Cardiac septum (tissue), 1 donor: Measurements from ENCODE around the gene TNFRSF19. TPM values are rescaled to one million over a fixed set of nuclear protein-coding genes. Genes with fewer than 3 reads are reported as not detected.

Source experiments
- DNase-seq: peaks from one replicate; pipeline ENCODE4 v3.0.0-alpha.2; 2020; ENCODE audit warnings: low spot score
- intact Hi-C: fragments of 100-400 bp; cut with DNase I; formaldehyde crosslinking; loops from one replicate; pipeline ENCODE4 v1.14.0; 2022
- total RNA-seq: library from RNA; stranded (reverse); fragmentation: NEBNext Ultra II Directional; extraction: Animal tissue kit (Norgen Biotek cat#: 25700); gene quantifications from one replicate; pipeline ENCODE4 v1.2.1, GENCODE V29; 2021
- donor health status: DM: no; HTN: no; CAD: no.

The TNFRSF19 gene
- total RNA-seq, 1 donor from 2014 or later: 20.0 TPM

DNA sequence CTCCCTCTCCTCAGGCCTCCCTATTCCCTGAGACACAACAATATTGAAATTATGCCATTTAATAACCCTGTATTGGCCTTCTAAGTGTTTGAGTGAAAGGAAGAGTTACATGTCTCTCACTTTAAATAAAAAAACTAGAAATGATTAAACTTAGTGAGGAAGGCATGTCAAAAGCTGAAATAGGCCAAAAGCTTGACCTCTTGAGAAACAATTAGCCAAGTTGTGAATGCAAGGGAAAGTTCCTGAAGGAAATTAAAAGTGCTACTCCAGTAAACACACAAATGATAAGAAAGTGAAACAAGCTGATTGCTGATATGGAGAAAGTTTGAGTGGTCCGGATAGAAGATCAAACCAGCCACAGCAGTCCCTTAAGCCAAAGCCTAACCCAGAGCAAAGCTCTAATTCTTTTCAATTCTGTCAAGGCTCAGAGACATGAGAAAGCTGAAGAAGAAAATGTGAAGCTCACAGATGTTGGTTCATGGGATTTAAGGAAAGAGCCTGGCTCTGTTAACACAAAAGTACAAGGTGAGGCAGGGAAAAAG lies 127.6 kb downstream of the TNFRSF19 start:
- no peak for DNase-seq
- intact Hi-C loops: no loop called here

DNA sequence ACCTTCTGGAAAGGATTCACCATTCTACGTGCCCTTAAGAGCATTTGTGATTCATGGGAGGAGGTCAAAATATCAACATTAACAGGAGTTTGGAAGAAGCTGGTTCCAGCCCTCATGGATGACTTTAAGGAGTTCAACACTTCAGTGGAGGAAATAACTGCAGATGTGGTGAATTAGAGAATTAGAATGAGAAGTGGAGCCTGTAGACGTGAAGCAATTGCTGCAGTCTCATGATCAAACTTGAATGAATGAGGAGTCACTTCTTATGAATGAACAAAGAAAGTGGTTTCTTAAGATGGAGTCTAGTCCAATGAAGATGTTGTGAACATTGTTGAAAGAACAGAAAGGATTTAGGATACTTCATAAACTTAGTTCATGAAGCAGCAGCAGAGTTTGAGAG lies 129.1 kb downstream of the TNFRSF19 start:
- no peak for DNase-seq
- intact Hi-C loops: no loop called here

DNA sequence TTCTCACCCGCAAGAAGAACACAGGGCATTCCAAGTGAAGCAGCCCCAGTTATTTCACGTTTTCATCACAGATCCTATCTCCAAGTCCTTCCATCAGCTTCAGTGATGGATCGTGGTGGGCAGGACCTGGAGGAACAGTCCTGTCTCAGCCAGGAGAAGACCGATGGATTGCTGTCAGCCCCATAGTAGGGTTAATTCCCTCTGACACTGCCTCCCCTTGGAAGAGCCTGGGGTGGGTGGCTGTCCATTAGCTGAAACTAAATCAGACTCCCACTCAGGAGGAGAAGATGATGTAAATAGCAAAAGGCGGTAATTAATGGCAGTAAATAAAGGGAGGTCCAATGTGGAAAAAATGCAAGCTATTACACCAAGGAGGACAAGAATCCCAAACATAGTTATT lies 131.0 kb downstream of the TNFRSF19 start:
- DNase-seq: no peak
- intact Hi-C loops: loop anchor here (5.0 to 10.0 kb wide), 3 partner anchors 44 to 326 kb away; no protein-coding TSS in a partner anchor

DNA sequence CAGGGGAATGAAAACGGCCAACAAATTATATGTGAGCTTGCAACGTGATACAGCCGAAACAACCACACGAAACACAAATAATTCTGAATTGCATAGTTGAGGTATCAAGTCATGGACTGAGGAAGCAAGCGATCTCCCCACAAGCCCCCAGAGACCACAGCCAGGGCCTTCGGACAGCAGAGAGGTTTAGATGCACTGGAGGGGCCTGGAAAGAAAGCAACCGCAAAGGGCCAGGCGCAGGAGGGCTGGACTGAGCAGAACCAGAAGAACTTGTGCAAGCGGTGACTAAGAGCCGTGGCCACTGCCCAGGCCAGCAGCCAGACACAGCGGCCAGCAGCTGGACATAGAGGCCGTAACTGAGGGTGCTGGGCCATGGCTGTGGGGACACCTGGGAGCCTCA lies 131.4 kb downstream of the TNFRSF19 start:
- intact Hi-C loops: loop anchor here (5.0 to 10.0 kb wide), 3 partner anchors 44 to 327 kb away; no protein-coding TSS in a partner anchor
- DNase-seq: peak; percentile 85

DNA sequence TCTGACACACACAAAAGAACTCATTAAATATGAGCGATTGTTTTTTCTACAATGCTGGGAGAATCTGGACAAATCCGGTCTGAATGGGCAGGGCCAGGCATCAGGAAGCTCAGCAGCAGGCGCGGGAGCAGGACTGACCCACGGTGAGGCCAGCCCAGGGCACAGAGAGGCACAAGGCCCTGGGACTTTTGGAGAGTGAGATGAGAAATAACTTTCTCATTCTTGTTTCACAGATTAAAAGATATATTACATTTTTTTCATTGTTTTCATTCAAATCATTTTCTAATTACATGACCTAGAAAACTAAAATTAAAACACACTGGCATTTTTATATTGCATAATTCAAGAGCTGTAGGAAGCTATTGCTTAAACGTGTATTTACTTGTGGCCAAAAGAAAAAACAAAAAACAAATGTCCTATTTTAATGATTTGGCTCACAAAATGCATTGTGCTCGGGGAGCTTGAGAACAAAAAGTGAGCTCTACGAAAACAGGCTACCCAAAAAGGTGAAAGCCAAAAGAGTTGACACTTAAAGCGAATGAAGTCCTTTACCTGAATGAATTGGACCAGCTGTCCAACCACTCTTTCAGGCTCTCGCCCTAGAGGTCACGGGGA lies 133.1 kb downstream of the TNFRSF19 start:
- DNase-seq: no peak
- intact Hi-C loops: loop anchor here (5.0 to 10.0 kb wide), 3 partner anchors 46 to 329 kb away; no protein-coding TSS in a partner anchor

DNA sequence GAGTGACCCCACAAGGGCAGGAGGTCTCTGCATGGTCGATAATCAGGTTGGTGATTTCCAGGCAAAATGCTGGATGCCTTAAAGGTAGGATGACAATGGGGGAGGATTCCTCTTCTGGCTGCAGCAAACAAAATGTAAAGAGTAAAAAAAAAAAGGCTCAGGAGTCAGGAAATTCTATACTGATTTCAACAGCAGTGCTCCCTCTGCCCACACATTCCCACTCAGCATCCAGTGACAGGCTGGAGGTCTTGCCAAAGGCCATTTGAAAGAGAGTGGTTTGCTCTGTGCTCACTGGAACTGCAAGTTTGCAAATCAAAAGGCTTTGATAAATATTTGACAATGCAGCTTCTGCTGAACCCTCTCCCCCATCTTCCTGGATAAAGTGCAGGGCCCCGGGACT lies 135.4 kb downstream of the TNFRSF19 start:
- intact Hi-C loops: loop anchor here (5.0 to 10.0 kb wide), 3 partner anchors 167 to 331 kb away; no protein-coding TSS in a partner anchor
- DNase-seq: no peak

DNA sequence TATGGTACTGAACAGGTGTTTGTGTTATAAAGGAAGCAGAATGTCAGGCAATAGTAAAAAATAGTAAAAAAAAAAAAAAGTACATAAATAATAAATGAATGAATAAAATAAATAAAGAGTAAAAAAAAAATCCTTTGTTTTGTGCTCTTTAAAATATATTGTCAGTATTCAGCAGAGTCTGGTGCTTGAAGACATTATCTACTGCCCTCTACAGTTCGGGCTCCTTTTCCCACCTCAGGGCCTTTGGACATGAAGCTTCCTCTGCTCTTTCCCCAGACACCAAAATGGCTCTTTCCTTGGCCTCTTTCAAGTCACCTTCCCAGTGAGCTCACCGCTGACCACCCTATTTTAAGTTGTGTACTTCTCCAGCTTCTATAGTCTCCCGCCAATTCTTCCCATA lies 137.5 kb downstream of the TNFRSF19 start:
- intact Hi-C loops: loop anchor here (5.0 to 10.0 kb wide), 3 partner anchors 165 to 333 kb away; no protein-coding TSS in a partner anchor
- DNase-seq: no peak

DNA sequence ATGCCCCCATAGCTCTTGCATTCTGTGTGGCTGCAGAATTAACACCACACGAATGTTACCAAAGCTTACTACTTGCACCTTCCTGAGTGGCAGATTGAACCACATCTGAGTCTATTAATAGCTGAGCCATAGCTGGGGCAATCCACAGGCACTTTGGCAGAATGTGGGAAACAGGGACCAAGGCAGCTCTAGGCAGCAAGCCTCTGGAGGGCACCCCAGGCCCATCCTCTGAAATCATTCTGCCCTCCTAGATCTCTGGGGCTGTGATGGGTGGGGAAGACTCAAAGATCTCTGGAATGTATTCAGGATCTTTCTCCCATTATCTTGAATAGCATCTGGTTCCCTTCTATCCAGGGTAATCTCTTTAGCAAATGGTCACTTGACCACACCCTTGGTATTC lies 139.3 kb downstream of the TNFRSF19 start:
- intact Hi-C loops: loop anchor here (5.0 to 10.0 kb wide), 3 partner anchors 163 to 335 kb away; no protein-coding TSS in a partner anchor

DNA sequence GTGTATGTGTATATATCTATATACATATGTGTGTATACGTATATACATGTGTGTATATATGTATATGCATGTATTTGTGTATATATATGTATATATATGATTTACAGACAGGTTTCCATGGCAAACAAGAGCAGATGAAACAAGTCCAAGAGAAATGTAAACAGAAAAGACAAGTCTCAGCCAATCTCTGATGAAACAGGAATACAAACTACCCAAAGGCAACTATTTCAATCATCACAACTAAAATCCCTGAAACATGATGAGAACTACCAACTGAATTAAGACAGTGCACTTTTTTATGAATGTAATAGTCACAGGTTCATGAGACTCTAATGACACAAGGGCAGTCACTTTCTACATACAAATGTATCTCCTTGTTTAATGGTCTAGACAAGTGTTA lies 140.2 kb downstream of the TNFRSF19 start:
- no peak for DNase-seq
- intact Hi-C loops: no loop called here

More for the DNA sequence above, 139.3 kb downstream of the TNFRSF19 start:
- no peak for DNase-seq

DNA sequence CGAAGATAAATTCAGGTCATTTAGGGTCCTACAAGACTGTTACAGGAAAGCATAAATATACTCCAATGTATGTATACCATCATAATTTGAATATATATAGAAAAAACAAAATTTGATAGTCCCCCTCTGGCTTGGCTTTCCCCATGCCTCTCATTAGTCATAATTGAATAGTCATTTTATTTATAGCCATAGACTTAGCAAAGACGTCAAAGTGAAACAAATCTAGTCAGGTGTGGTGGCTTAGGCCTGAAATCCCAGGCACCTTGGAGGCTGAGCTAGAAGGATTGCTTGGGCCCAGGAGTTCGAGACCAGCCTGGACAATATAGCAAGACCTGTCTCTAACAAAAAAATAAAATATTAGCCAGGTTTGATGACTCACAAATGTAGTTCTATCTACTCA lies 141.1 kb downstream of the TNFRSF19 start:
- intact Hi-C loops: no loop called here
- no peak for DNase-seq

DNA sequence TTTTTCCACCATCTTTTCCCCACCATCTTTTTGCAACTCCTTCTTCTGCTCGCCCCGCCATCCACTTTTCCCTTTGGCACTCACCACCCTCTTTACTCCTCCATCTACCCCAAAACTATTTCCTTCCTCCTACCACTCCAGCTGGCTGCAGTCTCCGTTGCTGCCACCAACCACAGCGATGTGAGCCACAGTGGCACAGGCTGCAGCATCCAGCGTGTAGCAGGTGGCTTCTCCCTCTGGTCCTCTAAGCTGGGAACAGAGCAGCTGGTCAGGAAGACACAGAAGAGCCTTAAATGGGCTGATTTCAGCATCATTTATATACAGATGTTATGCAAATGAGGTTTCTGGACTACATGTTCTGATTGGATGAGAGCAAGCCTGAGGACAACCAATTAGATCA lies 144.5 kb downstream of the TNFRSF19 start:
- intact Hi-C loops: no loop called here
- no peak for DNase-seq

DNA sequence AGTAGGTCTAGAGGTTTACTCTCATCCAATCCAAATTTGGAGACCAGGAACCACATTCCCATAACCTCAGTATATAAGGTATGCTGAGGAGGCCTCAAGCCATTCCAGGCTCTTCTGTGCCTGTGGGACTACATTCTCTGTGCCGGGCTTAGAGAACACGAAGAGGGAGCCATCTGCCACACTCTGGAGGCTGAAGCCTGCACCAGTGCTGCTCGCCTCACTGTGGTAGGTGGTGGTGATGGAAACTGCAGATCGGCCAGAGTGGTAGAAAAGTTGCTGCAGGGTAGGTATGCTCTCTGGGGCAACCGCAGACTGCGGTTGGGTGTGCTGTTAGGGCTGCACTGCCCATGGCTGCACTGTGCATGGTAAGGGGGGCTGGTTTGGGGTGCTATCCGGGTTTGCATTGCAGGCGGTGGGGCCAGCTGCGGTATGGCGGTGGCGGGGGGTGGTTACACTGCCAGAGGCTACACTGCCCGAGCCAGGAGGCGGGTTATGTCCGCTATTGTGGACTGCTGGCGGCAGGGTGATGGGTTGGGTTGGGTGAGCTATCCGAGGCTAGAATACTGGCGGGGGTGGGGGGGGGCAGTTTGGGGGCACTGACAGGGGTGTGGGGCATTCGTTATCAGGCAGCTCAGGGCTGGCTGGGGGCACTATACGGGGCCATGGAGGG lies 145.0 kb downstream of the TNFRSF19 start:
- intact Hi-C loops: no loop called here

DNA sequence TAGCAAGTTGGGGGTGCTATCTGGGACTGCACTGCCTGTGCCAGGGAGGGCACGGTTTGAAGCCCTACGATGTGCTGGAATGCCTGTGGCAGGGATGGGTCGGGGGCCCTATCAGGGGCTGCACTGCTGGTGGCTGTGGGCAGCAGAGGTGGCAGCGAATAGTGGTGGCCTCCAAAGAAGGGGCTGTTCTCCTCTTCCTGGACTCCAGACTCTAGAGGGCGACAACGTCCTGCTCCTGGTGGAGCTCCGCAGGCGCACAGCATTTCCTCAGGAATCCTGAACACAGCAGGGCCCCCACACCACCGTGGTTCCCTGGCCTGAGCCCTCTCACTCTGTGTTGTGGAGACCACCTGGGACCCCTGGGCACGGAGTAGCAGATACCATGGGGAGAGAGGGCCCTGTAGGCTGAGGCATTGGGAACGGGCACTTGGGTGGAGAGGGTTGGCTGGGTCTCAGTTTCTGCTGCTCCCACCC lies 145.6 kb downstream of the TNFRSF19 start:
- intact Hi-C loops: no loop called here
- DNase-seq: no peak

More for the DNA sequence above, 145.0 kb downstream of the TNFRSF19 start:
- no peak for DNase-seq

DNA sequence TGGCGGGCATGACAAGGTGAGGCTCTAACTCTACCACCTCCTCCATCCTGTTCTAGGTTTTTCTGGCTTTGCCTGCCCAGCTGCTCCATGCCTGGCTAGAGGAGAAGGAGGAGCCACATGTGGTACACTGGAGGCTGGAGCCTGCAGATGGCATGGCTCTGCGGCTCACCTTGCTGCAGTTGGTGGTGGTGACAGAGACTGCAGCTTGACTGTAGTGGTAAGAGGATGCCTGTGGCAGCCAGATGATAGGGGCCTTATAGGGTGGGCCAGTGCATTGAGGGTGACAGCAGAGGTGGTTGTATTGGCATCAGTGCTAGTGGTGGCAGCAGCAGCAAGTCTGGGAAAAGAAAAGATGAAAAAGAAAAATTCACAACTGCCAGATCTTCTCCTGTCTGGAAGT lies 146.2 kb downstream of the TNFRSF19 start:
- intact Hi-C loops: no loop called here
- DNase-seq: no peak

DNA sequence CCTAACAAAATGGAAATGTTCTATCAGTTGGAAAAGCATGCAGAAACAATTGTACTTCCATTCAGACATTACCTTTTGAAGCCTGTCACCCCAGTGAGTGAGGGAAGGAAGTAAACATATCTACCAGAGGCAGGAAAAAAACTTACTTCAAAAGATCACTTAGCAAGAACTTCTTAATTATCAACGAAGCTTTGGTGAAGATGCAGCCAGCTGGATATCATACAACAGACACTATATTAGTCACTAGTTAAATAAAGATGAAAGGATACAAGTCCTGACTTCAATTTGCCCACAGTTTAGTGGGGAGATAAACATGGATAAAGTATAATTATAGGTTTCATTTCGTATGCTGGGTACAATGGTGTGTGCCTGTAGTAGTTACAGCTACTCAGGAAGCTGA lies 148.8 kb downstream of the TNFRSF19 start:
- intact Hi-C loops: no loop called here

DNA sequence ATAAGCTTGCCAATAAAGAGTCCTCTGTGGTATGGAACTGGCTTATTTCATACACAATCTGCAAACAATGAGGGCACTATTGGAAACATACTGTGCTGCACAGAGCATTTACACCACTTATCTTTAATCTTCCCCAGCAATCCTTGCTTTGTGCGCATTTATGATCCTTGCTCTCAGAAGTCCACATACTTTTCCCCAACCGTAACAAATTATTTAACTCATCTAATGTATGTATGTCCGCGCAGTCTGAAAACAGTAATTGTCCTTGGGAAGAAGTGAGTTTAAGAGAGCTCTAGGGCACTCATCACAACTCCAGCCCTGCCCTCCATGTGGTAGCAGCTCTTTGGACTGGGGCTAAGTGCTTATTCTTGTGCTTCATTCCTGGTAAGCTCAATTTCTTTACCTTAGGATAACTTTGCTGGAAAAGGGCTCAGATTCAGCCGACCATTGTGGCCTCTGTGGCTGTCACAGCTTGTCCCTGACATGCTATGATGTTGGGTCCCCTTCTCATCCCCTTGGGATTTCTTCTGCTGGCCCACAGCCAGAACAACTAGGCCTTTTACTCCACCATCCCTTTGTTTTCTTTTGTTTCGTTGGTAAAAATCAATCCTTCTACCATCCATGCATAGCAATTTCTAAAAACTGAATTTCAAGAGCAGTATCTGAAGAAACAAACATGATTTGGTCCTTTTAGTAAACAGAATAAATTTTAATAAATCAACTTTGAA lies 152.7 kb downstream of the TNFRSF19 start:
- DNase-seq: no peak

More for the DNA sequence above, 148.8 kb downstream of the TNFRSF19 start:
- no peak for DNase-seq

DNA sequence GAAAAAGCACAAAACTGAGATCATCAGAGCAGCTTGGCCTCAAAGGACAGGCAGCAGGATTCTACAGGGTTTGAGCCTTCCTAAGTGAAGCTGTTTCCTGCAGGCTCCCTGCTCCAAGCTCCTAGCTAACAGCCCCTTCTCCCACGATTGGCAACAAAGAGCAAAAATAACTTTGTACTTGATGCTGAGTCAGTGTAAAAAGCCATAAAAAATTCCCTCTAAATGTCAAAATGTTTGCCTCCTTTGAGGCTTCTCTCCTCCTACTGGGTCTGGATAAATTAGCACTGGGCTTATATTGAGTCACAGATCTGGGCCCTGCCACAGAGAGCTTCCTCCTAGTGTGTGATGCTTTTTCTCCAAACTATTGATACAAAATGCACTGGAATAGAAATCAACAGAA lies 153.3 kb downstream of the TNFRSF19 start:
- DNase-seq: no peak
- intact Hi-C loops: no loop called here

More for the DNA sequence above, 152.7 kb downstream of the TNFRSF19 start:
- intact Hi-C loops: no loop called here

DNA sequence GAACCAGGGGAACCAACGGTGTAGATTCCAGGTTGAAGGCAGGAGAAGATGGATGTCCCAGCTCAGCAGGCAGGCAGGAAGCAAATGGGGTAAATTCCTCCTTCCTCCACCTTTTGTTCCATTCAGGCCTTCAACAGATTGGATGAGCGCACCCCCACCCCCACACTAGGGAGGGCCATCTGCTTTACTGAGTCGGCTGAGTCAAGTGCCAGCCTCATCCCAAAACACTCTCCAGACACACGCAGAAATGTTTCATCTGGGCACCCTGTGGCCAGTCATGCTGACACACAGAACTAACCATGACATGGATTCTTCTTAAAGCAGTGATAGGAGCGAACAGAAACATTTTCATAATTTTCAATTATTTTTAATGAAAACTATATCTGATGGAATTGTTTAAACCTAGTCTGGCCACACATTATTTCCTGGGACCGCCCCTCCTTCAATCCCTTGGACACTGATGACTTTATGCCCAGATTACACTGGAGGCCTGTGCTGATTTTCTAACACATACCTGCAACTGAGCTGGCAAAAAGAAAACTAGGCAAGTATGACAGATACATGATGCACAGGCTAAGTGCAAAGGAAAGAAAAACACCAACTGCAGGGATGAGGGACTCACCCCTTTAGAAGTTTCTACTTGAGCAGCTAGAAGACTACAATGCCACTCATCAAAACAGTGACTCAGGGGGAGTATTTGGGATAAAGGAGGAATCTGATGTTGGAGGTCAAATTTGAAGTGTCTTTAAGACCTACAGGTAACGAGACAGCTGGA lies 154.2 kb downstream of the TNFRSF19 start:
- DNase-seq: no peak
- intact Hi-C loops: no loop called here
